Endothelial cell of umbilical vein (primary cell): ENCODE measurements around the gene LZTS3. TPM values are rescaled to one million over a fixed set of nuclear protein-coding genes. Genes with fewer than 3 reads are reported as not detected.

Experiments used
- BruUV-seq: library from RNA; stranded (reverse); fragments of 400-500 nt; replicated peaks from 2 replicates; lab custom pipeline; 2021; lab: Mats Ljungman, UMichigan
- CTCF ChIA-PET: fragments of 300-600, 350-600 bp; sonication (Branson Sonifier 250); formaldehyde crosslinking; loops from one replicate; lab custom pipeline; 2021; ENCODE audit warnings: antibody characterized with exemption, inconsistent platforms; lab: Charles Lee
- POLR2A ChIA-PET: fragments of 300-600, 350-600 bp; sonication (Branson Sonifier 250); formaldehyde crosslinking; loops from one replicate; lab custom pipeline; 2021; ENCODE audit warnings: antibody characterized with exemption, inconsistent platforms; lab: Charles Lee
- DNase-seq: peaks from one replicate; pipeline ENCODE4 v3.0.0-alpha.2; 2011; ENCODE audit warnings: low read depth, low spot score
- FAIRE-seq: peaks from 2 replicates; lab custom pipeline; 2011; peaks lifted over from hg19 to GRCh38; lab: Jason Lieb, UNC
- H2AFZ ChIP-seq: 2 replicates; pipeline ENCODE4 v1.6.0; 2012; ENCODE audit warnings: low read depth, low read length, control low read depth, inconsistent platforms
- H3K27ac ChIP-seq: 2 replicates; pipeline ENCODE4 v1.5.1; 2011; ENCODE audit warnings: low read depth, mild to moderate bottlenecking, control low read depth, low read length, moderate library complexity; ENCODE audit not compliant: insufficient read depth
- H3K27me3 ChIP-seq, 2 experiments: 2 replicates each; pipeline versions ENCODE4 v1.6.0 to v1.6.1; 2011; ENCODE audit warnings: low read length in 2 of 2, mixed read lengths in 1 of 2; ENCODE audit not compliant: control insufficient read depth in 2 of 2, insufficient read depth in 2 of 2
- H3K36me3 ChIP-seq, 2 experiments: 2 replicates in 1 of 2; 3 replicates in 1 of 2; pipeline ENCODE4 v1.5.1; 2011; ENCODE audit warnings: low read length in 2 of 2, mild to moderate bottlenecking in 1 of 2, moderate library complexity in 1 of 2; ENCODE audit not compliant: control insufficient read depth in 2 of 2, insufficient read depth in 2 of 2; ENCODE audit errors: extremely low read depth in 1 of 2
- H3K4me1 ChIP-seq: 3 replicates; pipeline ENCODE4 v1.5.1; 2011; ENCODE audit warnings: mild to moderate bottlenecking, low read length; ENCODE audit not compliant: control insufficient read depth, insufficient read depth; ENCODE audit errors: extremely low read depth
- H3K4me2 ChIP-seq: 2 replicates; pipeline ENCODE4 v1.6.1; 2011; ENCODE audit warnings: low read length, control low read depth, mixed read lengths; ENCODE audit not compliant: insufficient read depth
- H3K4me3 ChIP-seq, 3 experiments: fragments of 200-600 bp in 1 of 3; sonication (generic), shearing (Covaris generic) in 1 of 3; replicated peaks in 1 of 3; 2 replicates each; pipeline ENCODE4 v1.5.1; 2011 to 2016; ENCODE audit warnings: control low read depth in 3 of 3, low read length in 3 of 3, mild to moderate bottlenecking in 2 of 3, inconsistent platforms in 1 of 3, low read depth in 1 of 3, moderate library complexity in 1 of 3; ENCODE audit not compliant: insufficient read depth in 1 of 3
- H3K79me2 ChIP-seq: 2 replicates; pipeline ENCODE4 v1.6.0; 2012; ENCODE audit warnings: low read length, inconsistent platforms; ENCODE audit not compliant: control insufficient read depth, insufficient read depth
- H3K9ac ChIP-seq: replicated peaks from 2 replicates; pipeline ENCODE3; 2011; ENCODE audit warnings: low read length, control low read depth; ENCODE audit not compliant: insufficient read depth; ENCODE audit errors: extremely low read depth
- H3K9me1 ChIP-seq: replicated peaks from 3 replicates; pipeline ENCODE4 v1.6.0; 2011; ENCODE audit warnings: mild to moderate bottlenecking, low read length; ENCODE audit not compliant: control insufficient read depth, insufficient read depth; ENCODE audit errors: extremely low read depth
- H3K9me3 ChIP-seq: replicated peaks from 2 replicates; pipeline ENCODE4 v1.5.1; 2012; ENCODE audit warnings: low read length, inconsistent platforms; ENCODE audit not compliant: control insufficient read depth, insufficient read depth
- H4K20me1 ChIP-seq: replicated peaks from 2 replicates; pipeline ENCODE3; 2011; ENCODE audit warnings: mild to moderate bottlenecking, low read length; ENCODE audit not compliant: control insufficient read depth, insufficient read depth; ENCODE audit errors: extremely low read depth
- CTCF ChIP-seq, 2 donors: IDR thresholded peaks; 1 replicate in 1 of 2; 2 replicates in 1 of 2; pipeline ENCODE4 v1.5.1; 2011; ENCODE audit warnings: low read length in 2 of 2, mild to moderate bottlenecking in 2 of 2, moderate library complexity in 2 of 2, control low read depth in 1 of 2, inconsistent platforms in 1 of 2, low read depth in 1 of 2; ENCODE audit not compliant: insufficient read depth in 1 of 2; ENCODE audit errors: extremely low read depth in 1 of 2
- EZH2 ChIP-seq: IDR thresholded peaks from 2 replicates; pipeline ENCODE4 v1.6.1; 2012; ENCODE audit warnings: borderline replicate concordance, low read depth, mild to moderate bottlenecking, moderate library complexity, low read length, inconsistent platforms; ENCODE audit not compliant: severe bottlenecking
- FOS ChIP-seq: IDR thresholded peaks from 2 replicates; pipeline ENCODE4 v1.6.1; 2011; ENCODE audit warnings: mild to moderate bottlenecking, low read length, moderate library complexity, borderline replicate concordance; ENCODE audit not compliant: insufficient read depth
- GATA2 ChIP-seq: IDR thresholded peaks from 2 replicates; pipeline ENCODE4 v1.7.0; 2011; ENCODE audit warnings: low read depth, mild to moderate bottlenecking, moderate library complexity, mixed read lengths, low read length; ENCODE audit not compliant: insufficient read length, insufficient read depth
- JUN ChIP-seq: IDR thresholded peaks from 2 replicates; pipeline ENCODE4 v1.6.1; 2011; ENCODE audit warnings: borderline replicate concordance, low read depth; ENCODE audit not compliant: insufficient read length, insufficient read depth
- MYC ChIP-seq: IDR thresholded peaks from one replicate; pipeline ENCODE4 v1.6.1; 2011; ENCODE audit warnings: mild to moderate bottlenecking, low read depth, low read length
- POLR2A ChIP-seq: IDR thresholded peaks from 2 replicates; pipeline ENCODE4 v1.6.1; 2012; ENCODE audit warnings: low read depth, mild to moderate bottlenecking, control low read depth, low read length
- POLR2AphosphoS5 ChIP-seq: IDR thresholded peaks from 2 replicates; pipeline ENCODE4 v1.6.1; 2012; ENCODE audit warnings: low read depth, mild to moderate bottlenecking, control low read depth, low read length, moderate library complexity; ENCODE audit not compliant: insufficient read depth
- dilution Hi-C: fragments of 300-500 bp; cut with MboI; formaldehyde crosslinking; loops from one replicate; pipeline ENCODE4 v1.15.0; 2019; ENCODE audit warnings: low sequenced_read_pairs; ENCODE audit not compliant: extremely low pct_ligation_motif_present
- intact Hi-C: fragments of 100-400 bp; cut with micrococcal nuclease; formaldehyde crosslinking; loops from one replicate; pipeline ENCODE4 v1.10.0; 2022
- polyA plus RNA-seq, 4 experiments: library from polyadenylated mRNA; depleted of rRNA in 3 of 4; stranded (reverse) in 3 of 4; unstranded in 1 of 4; fragments of >200 nt; gene quantifications; 2 replicates each; pipeline versions ENCODE4 v1.2.1 to v1.2.3, GENCODE V29; 2011 to 2012; ENCODE audit warnings: missing spikeins in 1 of 4
- total RNA-seq: library from RNA; stranded (reverse); gene quantifications from 2 replicates; pipeline ENCODE4 v1.2.3, GENCODE V29; 2021
- TF ChIP-seq, protein P1 (sequence below): IDR thresholded peaks from 2 replicates; pipeline ENCODE4 v1.6.1; 2011; ENCODE audit not compliant: insufficient read depth, insufficient read length

LZTS3 gene
- total and polyA plus RNA-seq, 2 donors (not counting 3 experiments of a cell fraction or from before 2014, with no cell fraction given) = 4.5 to 5.7 TPM

GRCh38 chr20:3162080-3162611 is 11.2 kb downstream of the LZTS3 start:
- peaks cover 14% of the 10 kb centered on the region for H3K4me1 ChIP-seq
- no peak overlapping the region for H3K4me2 ChIP-seq
- peaks cover 0 to under 1% of the 10 kb centered on the region in 2 experiments for H3K27me3 ChIP-seq
- no peaks in the 10 kb centered on the region for H3K9me1 ChIP-seq
- no peak overlapping the region for H3K4me3 ChIP-seq
- intact Hi-C loops = no loop called here
- H3K27ac ChIP-seq = no peak overlapping the region
- FAIRE-seq = no peak
- POLR2A ChIA-PET = interaction anchor here (0.5 kb wide), 1 partner anchor 69 kb away, joined by 3 read pairs; no protein-coding TSS in a partner anchor
- TF ChIP-seq POLR2A (no peak), MYC (no peak), POLR2AphosphoS5 (no peak), CTCF (IDR thresholded peaks at IDR 0.05; ENCODE audit: extremely low read depth in 1 of 2, insufficient read depth in 1 of 2, low read depth in 1 of 2, low read length in 2 of 2) (no peak), GATA2 (no peak), EZH2 (no peak), JUN (no peak), FOS (no peak)
- TF ChIP-seq, protein P1, sequence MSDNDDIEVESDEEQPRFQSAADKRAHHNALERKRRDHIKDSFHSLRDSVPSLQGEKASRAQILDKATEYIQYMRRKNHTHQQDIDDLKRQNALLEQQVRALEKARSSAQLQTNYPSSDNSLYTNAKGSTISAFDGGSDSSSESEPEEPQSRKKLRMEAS = no peak
- H2AFZ ChIP-seq = no peak overlapping the region
- H3K36me3 ChIP-seq = no peaks in the 10 kb centered on the region
- DNase-seq = no peak
- H3K9ac ChIP-seq = no peak overlapping the region
- dilution Hi-C loops = no loop called here
- H4K20me1 ChIP-seq = no peaks in the 10 kb centered on the region
- no TSS peak for BruUV-seq
- peaks cover 25% of the 10 kb centered on the region for H3K79me2 ChIP-seq
- no peaks in the 10 kb centered on the region for H3K9me3 ChIP-seq
- CTCF ChIA-PET = interaction anchor here (0.6 kb wide), 1 partner anchor 57 kb away, joined by 3 read pairs; no protein-coding TSS in a partner anchor
